ENCODE measurements around the gene EVC2.

DNA sequence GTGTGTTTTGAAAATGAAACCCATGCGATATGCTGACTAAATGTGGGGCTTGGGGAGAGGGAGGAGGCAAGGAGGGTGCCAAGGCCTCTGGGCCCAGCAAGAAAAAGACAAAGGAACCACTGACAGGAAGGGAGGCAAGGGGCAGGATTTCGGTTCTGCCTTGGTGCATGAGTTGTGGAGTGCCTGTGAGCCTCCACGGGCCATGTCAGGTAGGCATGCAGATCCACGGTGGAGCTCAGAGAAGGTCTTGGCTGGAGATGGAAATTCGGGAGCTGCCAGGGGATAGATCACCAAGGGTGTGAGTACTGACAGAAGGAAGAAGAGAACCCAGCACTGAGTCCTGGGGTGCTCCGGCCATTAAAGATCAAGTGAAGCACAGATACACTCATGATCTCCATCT is 4.1 kb downstream of the EVC2 start:
- TF ChIP-seq EZH2 (IDR thresholded peaks at IDR 0.05; ENCODE audit: low read length, unreplicated experiment) (no peak), CTCF (conservative IDR thresholded peaks at IDR 0.05; ENCODE audit: low read depth, low read length) (no peak)

Measured in PC-3 (cell line).